Activated CD8-positive, alpha-beta memory T cell treated with anti-CD3 and anti-CD28 coated beads, Interleukin-2, amount 50 U/mL, for 24 hours (primary cell): ENCODE results near the gene KCTD2.

Source experiments
- DNase-seq: peaks from one replicate; pipeline ENCODE4 v3.0.0-alpha.2; 2020; ENCODE audit errors: extremely low read depth

The KCTD2 gene

DNA sequence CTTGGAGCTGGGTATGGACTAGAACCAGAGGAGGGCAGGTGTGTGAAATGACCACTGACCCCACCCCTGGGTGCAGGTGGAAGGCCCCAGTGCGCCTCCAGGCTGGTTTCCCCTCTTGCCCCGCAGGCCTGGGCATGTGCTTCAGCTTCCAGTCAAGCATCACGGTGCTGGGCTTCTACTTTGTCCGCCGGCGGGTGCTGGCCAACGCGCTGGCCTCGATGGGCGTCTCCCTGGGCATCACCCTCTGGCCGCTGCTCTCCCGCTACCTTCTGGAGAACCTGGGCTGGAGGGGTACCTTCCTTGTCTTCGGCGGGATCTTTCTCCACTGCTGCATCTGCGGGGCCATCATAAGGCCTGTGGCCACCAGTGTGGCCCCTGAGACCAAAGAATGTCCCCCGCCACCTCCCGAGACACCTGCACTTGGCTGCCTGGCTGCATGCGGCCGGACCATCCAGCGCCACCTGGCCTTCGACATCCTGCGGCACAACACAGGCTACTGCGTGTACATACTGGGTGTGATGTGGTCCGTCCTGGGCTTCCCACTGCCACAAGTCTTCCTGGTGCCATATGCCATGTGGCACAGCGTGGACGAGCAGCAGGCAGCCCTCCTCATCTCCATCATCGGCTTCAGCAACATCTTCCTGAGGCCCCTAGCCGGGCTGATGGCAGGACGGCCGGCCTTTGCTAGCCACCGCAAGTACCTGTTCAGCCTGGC lies 53.0 kb downstream of the KCTD2 start:
- DNase-seq, result no peak

DNA sequence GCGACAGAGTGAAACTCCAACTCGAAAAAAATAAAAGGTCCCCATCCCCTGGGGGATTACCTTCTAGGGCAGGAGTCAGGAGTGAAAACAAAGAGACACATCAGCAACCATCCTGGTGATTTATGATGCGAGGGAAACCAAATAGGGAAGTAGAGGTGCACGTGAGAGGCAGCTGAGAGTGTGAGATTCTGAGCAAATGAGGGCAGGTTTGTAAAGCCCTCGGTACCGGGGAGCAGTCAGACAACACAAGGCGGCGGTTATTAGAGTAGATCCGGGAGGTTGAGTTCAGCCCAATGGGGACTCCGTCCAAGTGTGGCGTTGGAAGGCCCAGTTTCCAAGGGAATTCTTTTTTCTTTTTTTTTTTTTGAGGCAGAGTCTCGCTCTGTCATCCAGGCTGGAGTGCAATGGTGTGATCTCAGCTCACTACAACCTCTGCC lies 55.4 kb downstream of the KCTD2 start:
- no peak for DNase-seq

DNA sequence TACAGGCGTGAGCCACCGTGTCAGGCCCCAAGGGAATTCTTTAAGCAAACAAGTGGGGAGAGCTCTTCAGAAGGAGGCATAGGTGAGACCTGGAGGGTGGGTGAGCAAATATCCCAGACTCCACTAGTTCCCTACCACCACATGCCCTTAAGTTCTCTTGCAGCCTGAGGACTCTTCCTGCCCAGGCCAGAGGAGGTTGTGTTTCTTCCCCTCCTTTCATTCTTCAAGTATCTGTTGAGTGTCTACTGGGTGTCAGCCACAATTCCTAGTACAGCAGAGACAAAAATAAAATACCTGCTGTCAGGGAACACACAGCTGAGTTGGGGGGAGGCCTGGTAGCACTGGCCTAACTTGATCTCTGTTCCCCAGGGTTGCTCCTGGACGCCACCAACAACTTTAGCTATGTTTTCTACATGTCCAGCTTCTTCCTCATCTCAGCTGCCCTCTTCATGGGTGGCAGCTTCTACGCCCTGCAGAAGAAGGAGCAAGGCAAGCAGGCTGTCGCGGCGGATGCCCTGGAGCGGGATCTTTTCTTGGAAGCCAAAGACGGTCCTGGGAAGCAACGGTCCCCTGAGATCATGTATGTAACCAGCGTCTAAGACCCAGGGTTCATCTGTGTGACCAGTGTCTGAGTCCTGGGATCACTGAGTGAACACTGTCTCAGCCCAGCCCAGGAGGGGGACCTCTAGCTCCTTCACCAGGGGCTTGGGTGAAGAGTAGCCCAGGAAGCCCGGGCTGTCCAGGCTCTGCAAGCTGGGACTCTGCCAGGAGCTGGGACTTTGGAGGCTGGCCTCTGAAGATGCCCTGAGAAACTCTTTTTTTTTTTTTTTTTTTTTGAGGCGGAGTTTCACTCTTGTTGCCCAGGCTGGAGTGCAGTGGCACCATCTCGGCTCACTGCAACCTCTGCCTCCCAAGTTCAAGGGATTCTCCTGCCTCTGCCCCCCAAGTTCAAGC lies 56.9 kb downstream of the KCTD2 start:
- DNase-seq, result no peak

DNA sequence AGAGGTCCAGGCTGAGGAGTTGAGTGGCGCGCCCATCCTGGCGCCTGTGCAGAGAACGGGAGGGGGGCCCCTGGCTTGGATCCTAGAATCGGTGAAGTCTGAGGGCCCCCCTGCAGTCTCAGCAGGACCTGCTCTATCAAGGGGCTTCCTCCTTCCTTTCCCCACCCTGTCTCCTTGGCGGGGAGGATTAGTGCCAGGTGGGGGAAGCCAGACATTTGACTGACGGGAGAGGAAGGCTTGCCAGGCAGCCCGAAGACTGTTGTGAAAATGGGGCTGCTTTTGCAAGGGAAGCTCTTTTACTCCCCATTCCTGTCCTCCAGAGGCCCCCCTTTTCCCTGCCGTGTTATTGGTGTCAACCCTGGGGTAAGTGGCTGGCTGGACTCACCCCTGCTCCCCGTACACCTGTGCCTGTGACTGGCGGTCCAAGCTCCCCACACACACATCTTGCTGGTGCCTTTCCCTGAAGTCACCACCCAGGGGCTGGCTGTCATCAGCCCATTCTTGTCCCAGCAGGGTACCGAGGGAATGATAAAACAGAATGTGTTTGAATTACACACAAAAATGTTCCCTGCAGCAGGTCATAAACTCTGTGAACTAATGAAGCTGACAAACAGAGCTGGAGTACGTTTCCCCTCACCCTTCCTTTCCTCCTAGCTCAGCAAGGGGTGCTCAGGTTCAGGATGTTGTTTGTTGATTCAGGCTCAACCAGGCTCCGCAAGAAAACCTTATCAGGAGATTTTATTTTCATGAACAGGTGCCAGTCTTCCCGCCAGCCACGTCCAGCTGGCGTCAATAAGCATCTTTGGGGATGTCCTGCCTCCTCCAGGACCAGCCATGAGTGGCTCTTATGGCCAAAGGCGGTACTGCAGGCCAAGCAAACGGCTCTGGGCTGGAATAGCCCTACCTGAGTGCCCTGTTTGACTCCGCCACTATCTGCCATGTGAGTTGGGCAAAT lies 58.4 kb downstream of the KCTD2 start:
- DNase-seq, result no peak

DNA sequence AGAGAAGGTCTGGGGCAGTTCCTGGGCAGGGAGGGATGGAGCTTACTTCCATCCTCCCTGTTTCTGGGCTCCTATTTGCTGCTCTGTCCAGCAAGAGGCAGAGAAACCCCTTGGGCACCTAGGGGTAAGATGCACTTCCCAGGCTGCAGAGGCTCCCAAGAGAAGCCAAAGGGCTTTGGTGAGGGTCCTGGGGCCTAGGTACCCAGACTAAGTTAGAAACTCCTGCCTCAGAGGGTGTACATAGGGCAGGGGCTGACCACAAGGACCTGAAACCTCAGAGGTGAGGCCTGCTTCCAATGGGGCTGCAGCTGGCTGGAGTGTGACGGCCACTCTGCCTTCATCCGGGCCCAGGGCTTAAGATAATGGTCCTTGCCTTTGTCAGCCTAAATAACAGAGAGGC lies 61.2 kb downstream of the KCTD2 start:
- no peak for DNase-seq

DNA sequence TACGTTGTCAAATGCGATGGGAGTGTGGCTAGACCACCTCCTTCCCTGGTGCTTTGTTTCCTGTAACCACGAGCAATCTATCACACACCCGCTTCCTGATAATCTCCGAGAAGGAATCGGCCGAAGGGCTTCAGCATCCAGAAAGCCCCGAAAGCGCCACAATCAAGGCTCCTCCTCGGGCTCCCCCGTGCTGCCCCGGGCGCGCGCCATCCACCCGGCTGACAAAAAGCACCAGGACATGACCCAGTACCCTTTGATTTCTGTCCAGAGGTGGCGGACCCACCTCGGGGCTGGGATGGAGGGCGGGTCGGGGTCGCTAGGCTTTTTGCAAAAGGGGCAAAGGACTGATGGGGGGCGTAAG lies 62.0 kb downstream of the KCTD2 start:
- no peak for DNase-seq

DNA sequence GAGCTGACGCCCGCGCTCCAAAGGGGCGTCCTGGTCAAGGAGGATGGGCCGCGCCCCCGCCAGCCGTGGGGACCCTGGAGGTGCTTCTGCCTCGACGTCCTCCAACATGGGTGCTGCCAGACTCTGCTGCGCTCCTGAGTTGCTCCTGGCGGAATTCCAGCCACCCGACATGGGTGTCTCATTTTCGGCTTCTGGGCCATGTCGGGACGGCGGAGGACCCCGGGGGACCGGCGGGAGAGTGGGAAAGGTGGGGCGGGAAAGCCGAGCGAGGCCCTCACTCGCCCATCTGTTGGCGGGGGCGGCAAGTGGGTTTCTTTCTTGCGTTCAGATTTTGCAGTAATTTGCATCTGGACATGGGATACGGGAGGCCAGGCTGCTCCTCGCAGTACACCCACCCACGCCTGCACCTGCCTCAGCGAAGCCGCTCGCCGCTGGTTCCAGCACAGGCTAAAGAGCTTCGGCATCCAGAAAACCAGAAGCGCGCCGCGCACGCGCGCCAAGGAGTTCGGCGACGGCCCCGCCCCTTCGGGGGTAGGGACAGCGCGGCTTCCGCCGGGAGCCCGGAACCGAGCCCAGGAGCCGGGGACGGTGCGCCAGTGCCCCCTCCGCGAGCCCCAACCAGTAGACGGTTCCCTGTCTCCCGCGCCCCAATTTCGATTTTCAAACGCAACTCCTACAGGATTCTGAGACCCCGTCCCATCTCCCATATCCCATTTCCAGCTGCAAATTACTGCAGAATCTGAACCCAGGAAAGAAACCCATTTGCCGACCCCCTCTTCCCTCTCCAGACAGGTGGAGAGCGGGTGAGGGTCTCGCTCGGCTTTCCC lies 62.6 kb downstream of the KCTD2 start, which contains the start of gene ARMC7:
ARMC7 (plus strand) TSS at position 563 of the 827 bp plus-strand sequence. CDS start 320 bp downstream, outside the sequence.
- DNase-seq, result peak; percentile 75

DNA sequence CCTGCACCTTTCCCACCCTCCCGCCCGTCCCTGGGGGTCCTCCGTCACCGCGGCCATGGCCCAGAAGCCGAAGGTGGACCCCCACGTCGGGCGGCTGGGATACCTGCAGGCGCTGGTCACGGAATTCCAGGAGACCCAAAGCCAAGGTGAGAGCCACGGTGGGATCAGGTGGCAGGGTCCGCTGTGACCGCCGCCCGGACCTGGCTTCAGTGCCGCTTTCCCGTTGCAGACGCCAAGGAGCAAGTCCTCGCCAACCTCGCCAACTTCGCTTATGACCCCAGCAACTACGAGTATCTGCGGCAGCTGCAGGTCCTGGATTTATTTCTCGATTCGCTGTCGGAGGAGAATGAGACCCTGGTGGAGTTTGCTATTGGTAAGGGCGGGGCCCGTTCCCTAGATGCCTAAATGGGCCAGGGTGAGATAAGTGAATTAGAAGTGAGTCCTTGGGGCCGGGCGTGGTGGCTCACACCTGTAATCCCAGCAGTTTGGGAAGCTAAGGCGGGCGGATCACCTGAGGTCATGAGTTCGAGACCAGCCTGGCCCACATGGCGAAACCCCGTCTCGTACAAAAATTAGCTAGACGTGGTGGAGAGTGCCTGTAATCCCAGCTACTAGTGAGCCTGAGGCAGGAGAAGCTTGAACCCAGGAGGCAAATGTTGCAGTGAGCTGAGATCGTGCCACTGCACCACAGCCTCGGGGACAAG lies 63.4 kb downstream of the KCTD2 start:
- DNase-seq, result no peak

DNA sequence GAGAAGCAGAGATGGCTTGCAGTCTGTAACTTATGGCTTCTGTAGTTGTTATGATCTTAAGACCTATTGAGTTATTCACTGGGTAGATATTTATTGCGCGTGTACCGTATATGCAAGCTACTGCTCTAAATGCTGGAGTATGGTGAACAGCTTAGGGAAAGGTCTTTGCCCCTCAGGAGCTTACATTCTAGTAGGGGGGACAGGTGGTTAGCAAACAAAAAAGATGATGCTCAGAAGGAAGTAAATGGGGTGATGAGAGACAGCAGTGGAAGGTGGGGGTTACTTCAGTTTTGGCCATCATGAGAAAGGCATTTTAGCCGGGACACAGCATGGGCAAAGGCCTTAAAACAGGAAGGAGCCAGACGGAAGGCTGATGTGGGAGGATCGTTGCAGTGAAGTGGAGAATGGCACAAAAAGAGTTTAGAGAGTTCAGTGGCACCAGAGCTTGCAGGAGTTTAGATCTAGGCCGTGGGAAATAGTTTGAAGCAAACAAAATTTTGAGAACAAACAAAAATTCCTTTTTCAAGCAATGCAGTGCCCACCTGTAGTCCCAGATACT lies 64.8 kb downstream of the KCTD2 start:
- DNase-seq, result no peak

DNA sequence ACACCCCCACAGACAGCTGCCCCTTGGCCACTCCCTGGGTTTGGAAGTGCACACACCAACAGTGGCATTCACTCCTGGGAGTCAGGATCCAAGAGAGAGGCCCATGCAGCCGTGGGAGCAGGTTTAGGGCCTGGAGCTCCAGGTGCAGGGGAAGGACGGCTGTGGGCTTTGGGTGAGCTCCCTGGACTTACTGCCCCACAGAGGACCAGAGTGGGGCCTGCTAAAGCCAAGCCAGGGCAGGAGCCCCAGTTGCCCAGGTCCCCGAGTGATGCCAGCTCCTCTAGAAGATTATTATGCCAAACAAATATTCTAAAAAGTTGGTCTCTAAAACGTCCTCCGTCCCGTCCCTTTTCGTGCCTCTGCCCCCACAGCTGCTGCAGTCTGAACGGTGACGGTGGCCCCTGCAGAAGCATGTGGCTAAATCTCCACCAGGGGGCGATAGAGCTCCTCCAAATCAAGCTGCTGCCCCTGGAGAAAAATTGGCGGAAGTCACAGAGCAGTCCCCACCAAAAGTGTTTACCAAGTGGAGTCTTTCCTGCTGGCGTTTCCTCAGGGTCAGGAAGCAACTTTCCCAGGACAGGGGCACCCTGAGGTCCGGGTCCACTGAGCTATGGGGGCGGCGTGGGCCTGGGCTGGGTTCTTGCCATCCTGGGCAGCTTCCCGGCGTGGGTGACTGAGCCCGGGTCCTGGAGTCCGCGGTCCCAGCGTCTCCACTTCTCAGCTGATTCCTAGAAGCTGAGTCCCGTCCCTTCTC lies 67.0 kb downstream of the KCTD2 start:
- peak; percentile 80 for DNase-seq

DNA sequence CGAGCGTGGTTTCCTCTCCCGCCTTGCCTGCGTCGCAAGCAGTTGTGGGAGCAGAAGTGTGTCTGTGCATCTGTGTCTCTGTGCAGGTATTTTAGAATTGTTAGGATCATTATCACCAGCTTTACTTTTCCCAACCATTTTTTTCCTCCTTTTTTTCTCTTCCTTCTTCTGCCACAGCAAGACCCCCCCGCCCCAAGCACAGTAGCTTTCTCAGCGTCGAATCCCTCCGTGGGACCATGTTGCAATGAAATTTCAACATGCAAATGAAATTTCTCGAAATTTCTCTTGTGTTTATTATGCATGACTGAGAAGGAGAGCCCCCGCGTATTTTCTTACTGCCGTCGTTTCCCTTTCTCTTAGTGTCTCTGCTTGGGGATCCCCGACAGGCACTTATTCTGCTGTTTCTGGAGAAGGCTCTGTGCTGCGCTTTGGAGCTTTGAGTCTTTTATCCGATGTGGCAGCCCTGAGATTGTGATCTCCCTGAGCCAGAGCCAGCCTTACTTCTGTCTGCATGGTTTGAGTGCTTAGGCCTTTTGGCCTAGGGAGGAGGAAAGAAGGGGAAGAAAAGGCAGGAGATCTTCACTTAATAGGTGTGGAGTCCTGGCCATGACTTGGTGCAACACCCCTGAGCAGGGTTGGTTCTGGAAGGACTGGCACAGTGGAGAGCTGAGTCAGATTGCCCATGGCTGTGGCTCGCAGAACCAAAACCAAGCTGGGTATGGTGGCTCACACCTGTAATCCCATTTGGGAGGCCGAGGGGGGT lies 67.7 kb downstream of the KCTD2 start:
- DNase-seq, result no peak
